Fibroblast of lung (primary cell): ENCODE results near the gene MEI1. TPM values are rescaled to one million over a fixed set of nuclear protein-coding genes. Genes with fewer than 3 reads are reported as not detected.

Experiments used
- DNase-seq, 2 donors: peaks; one replicate each; pipeline versions ENCODE4 v3.0.0 to v3.0.0-alpha.2; 2010; ENCODE audit warnings: low read depth in 2 of 2
- H2AFZ ChIP-seq: 2 replicates; pipeline ENCODE4 v1.5.1; 2012; ENCODE audit warnings: low read length, control low read depth, inconsistent platforms
- H3K27ac ChIP-seq: 2 replicates; pipeline ENCODE4 v1.5.1; 2011; ENCODE audit warnings: low read length, control low read depth; ENCODE audit not compliant: insufficient read depth
- H3K27me3 ChIP-seq: 2 replicates; pipeline ENCODE4 v1.5.1; 2011; ENCODE audit warnings: mild to moderate bottlenecking, low read length; ENCODE audit not compliant: control insufficient read depth, insufficient read depth
- H3K36me3 ChIP-seq: 2 replicates; pipeline ENCODE4 v1.5.1; 2011; ENCODE audit warnings: low read length; ENCODE audit not compliant: control insufficient read depth, insufficient read depth
- H3K4me1 ChIP-seq: 2 replicates; pipeline ENCODE4 v1.5.1; 2011; ENCODE audit warnings: low read length; ENCODE audit not compliant: control insufficient read depth, insufficient read depth; ENCODE audit errors: extremely low read depth
- H3K4me2 ChIP-seq: 2 replicates; pipeline ENCODE4 v1.5.1; 2011; ENCODE audit warnings: low read length, control low read depth; ENCODE audit not compliant: insufficient read depth; ENCODE audit errors: extremely low read depth
- H3K4me3 ChIP-seq, 4 experiments: fragments of 200-600 bp in 1 of 4; sonication (generic) in 1 of 4; replicated peaks in 1 of 4; 2 replicates each; pipeline ENCODE4 v1.5.1; 2011 to 2016; ENCODE audit warnings: low read length in 4 of 4, low read depth in 3 of 4, mild to moderate bottlenecking in 3 of 4, control low read depth in 2 of 4, inconsistent platforms in 1 of 4, mixed read lengths in 1 of 4; ENCODE audit not compliant: insufficient read depth in 1 of 4; ENCODE audit errors: control extremely low read depth in 1 of 4
- H3K79me2 ChIP-seq: 2 replicates; pipeline ENCODE4 v1.5.1; 2012; ENCODE audit warnings: mild to moderate bottlenecking, low read length, inconsistent platforms; ENCODE audit not compliant: control insufficient read depth, insufficient read depth
- H3K9ac ChIP-seq: 2 replicates; pipeline ENCODE4 v1.5.1; 2011; ENCODE audit warnings: mild to moderate bottlenecking, low read length, control low read depth; ENCODE audit not compliant: insufficient read depth
- H3K9me3 ChIP-seq: 2 replicates; pipeline ENCODE4 v1.5.1; 2012; ENCODE audit warnings: low read depth, low read length; ENCODE audit not compliant: control insufficient read depth, insufficient read depth
- H4K20me1 ChIP-seq: 2 replicates; pipeline ENCODE4 v1.5.1; 2011; ENCODE audit warnings: low read length; ENCODE audit not compliant: control insufficient read depth, insufficient read depth; ENCODE audit errors: extremely low read depth
- CTCF ChIP-seq, 2 donors: IDR thresholded peaks in 1 of 2; conservative IDR thresholded peaks in 1 of 2; 1 replicate in 1 of 2; 2 replicates in 1 of 2; pipeline ENCODE4 v1.5.1; 2011 to 2012; ENCODE audit warnings: low read length in 2 of 2, control low read depth in 1 of 2, inconsistent platforms in 1 of 2, low read depth in 1 of 2, mild to moderate bottlenecking in 1 of 2
- EZH2 ChIP-seq: IDR thresholded peaks from 2 replicates; pipeline ENCODE4 v1.5.1; 2012; ENCODE audit warnings: low read length, control low read depth, mild to moderate bottlenecking; ENCODE audit errors: missing control alignments
- polyA plus RNA-seq, 2 donors: library from polyadenylated mRNA; depleted of rRNA in 1 of 2; stranded (reverse) in 1 of 2; unstranded in 1 of 2; fragments of >200 nt; gene quantifications; 2 replicates each; pipeline ENCODE4 v1.2.1, GENCODE V29; 2011 to 2012; ENCODE audit warnings: missing spikeins in 1 of 2
- total RNA-seq: library from RNA; depleted of rRNA; stranded (reverse); fragments of >200 nt; gene quantifications from 2 replicates; pipeline ENCODE4 v1.2.1, GENCODE V29; 2014

The MEI1 gene
- total and polyA plus RNA-seq, 2 donors (not counting 1 experiment from before 2014, with no cell fraction given), result 0.33 to 4.3 TPM

- no peak for TF ChIP-seq CTCF (conservative IDR thresholded peaks at IDR 0.05 in 1 of 2, IDR thresholded peaks at IDR 0.05 in 1 of 2; ENCODE audit: low read depth in 1 of 2, low read length in 2 of 2)
- no peak for TF ChIP-seq EZH2
- no peak for DNase-seq
- Histone ChIP-seq H3K79me2 (peaks cover 2% of the 10 kb centered on the region), H3K36me3 (no peaks in the 10 kb centered on the region), H3K4me3 (no peak overlapping the region), H3K27ac (no peak overlapping the region), H3K4me2 (no peak overlapping the region), H3K9ac (no peak overlapping the region), H4K20me1 (no peaks in the 10 kb centered on the region), H2AFZ (no peak overlapping the region), H3K4me1 (peaks cover 6% of the 10 kb centered on the region), H3K27me3 (no peaks in the 10 kb centered on the region), H3K9me3 (no peaks in the 10 kb centered on the region)
Measured at GRCh38 chr22:41798736-41799135, 99.4 kb downstream of the MEI1 start.

- Histone ChIP-seq H3K4me3 (peak overlapping the region; percentile 62 to 99 (median 78)), H3K36me3 (no peaks in the 10 kb centered on the region), H3K9me3 (no peaks in the 10 kb centered on the region), H3K79me2 (peaks cover 2% of the 10 kb centered on the region), H4K20me1 (no peaks in the 10 kb centered on the region), H3K4me2 (peak overlapping the region; percentile 79), H3K27ac (peak overlapping the region; percentile 65), H2AFZ (peak overlapping the region; percentile 88), H3K27me3 (no peaks in the 10 kb centered on the region), H3K9ac (peak overlapping the region; percentile 53), H3K4me1 (peaks cover 6% of the 10 kb centered on the region)
- TF ChIP-seq CTCF (conservative IDR thresholded peaks at IDR 0.05 in 1 of 2, IDR thresholded peaks at IDR 0.05 in 1 of 2; ENCODE audit: low read depth in 1 of 2, low read length in 2 of 2) (no peak), EZH2 (no peak)
- DNase-seq, result peak; percentile 22 to 25
Measured at GRCh38 chr22:41799486-41800347, 100.4 kb downstream of the MEI1 start.

- Histone ChIP-seq H3K79me2 (peaks cover 2% of the 10 kb centered on the region), H3K4me1 (peaks cover 6% of the 10 kb centered on the region), H4K20me1 (no peaks in the 10 kb centered on the region), H3K27me3 (no peaks in the 10 kb centered on the region), H3K36me3 (no peaks in the 10 kb centered on the region), H3K9ac (peak within 1 kb of the TSS; percentile 53), H3K4me2 (peak within 1 kb of the TSS; percentile 88), H3K4me3 (peak within 1 kb of the TSS; percentile 62 to 99 (median 78)), H3K27ac (peak within 1 kb of the TSS; percentile 65), H2AFZ (peak within 1 kb of the TSS; percentile 88), H3K9me3 (no peaks in the 10 kb centered on the region)
- peak; percentile 74 to 78 for DNase-seq
- TF ChIP-seq CTCF (conservative IDR thresholded peaks at IDR 0.05 in 1 of 2, IDR thresholded peaks at IDR 0.05 in 1 of 2; ENCODE audit: low read depth in 1 of 2, low read length in 2 of 2) (no peak), EZH2 (no peak)
Measured at GRCh38 chr22:41800348-41801146, 101.2 kb downstream of the MEI1 start, which contains the start of gene CCDC134. Gene CCDC134 (plus strand): TSS chr22:41800679. CDS start chr22:41808891, 8,212 bp downstream.
